ENCODE results near the gene RNF187. TPM values are rescaled to one million over a fixed set of nuclear protein-coding genes. Genes with fewer than 3 reads are reported as not detected.

The RNF187 gene
- total RNA-seq, 1 experiment from 2014 or later, result 63.4 TPM

DNA sequence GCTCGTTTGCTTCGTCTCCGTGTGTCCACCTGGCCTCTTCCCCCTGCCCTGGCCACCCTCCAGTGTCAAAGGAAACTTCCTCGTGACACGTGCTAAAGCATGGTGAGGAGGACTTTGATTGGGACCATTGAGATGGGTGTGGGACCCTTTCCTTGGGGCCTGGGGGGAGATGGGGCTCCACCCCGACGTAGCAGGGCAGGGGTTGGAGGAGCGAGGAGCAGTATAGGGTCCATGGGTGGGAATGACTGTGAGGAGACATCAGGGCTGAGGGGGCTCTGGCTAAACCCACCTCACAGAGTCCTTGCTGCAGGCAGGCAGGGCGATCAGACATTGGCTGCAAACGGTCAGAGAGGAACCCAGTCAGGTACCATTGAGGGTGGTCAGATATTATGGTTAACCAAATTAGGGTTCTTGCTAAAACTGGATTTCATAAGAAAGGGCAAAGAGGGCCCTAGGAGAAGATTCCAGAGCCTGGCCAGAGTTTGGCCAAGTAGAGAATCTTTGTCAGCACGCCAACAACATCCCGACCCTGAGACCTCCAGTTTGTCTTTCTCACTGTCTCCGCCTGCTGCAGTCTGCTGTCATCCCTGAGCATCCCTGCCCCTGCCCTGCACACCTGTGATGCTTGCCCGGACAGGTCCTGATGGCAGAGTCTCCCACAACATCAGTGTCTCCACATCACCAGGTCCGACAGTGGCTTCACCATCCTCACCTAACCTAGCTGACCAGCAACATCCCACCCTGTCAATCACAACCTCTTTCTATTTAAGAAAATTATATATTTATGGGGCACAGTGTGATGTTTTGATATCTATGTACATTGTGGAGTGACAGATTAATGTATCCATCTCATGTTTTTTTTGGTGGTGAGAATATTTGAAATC is 8.0 kb downstream of the RNF187 start:
- Histone ChIP-seq H3K23me2 (ENCODE audit: insufficient read length, low read depth, low read length, poor library complexity, severe bottlenecking) (no peaks in the 10 kb centered on the region), H2AK5ac (ENCODE audit: insufficient read length, low read length) (no peak overlapping the region), H2BK12ac (ENCODE audit: insufficient read length, low read depth, low read length) (no peak overlapping the region), H3K23ac (ENCODE audit: insufficient read length, low read depth, low read length) (no peak overlapping the region), H3K4ac (ENCODE audit: low read depth, low read length) (no peak overlapping the region), H3K9ac (ENCODE audit: extremely low read depth, insufficient read length, low read length) (no peak overlapping the region), H4K91ac (ENCODE audit: insufficient read length, low read depth, low read length) (no peak overlapping the region), H3K4me1 (ENCODE audit: insufficient read depth, low read length) (no peaks in the 10 kb centered on the region), H2AFZ (ENCODE audit: low read length) (no peak overlapping the region), H4K5ac (ENCODE audit: insufficient read length, low read depth, low read length) (no peak overlapping the region), H3K56ac (ENCODE audit: insufficient read length, low read depth, low read length) (no peak overlapping the region), H2BK120ac (ENCODE audit: low read depth, low read length, poor library complexity, severe bottlenecking) (no peak overlapping the region), H3T11ph (ENCODE audit: low read length) (no peak overlapping the region), H3K27me3 (ENCODE audit: insufficient read depth, low read length) (peaks cover 7% of the 10 kb centered on the region), H3K79me2 (ENCODE audit: insufficient read depth, low read length) (no peaks in the 10 kb centered on the region), H3K9me3 (ENCODE audit: control insufficient read depth, low read depth, low read length) (no peaks in the 10 kb centered on the region), H4K8ac (replicated peaks; ENCODE audit: insufficient read length, low read depth, low read length) (no peak overlapping the region), H4K20me1 (ENCODE audit: control insufficient read depth, insufficient read depth, insufficient read length) (no peaks in the 10 kb centered on the region), H2BK20ac (ENCODE audit: low read depth, low read length, poor library complexity, severe bottlenecking) (no peak overlapping the region), H2BK15ac (ENCODE audit: low read depth, low read length) (no peak overlapping the region), H3K14ac (ENCODE audit: insufficient read depth, low read length) (no peak overlapping the region), H3K79me1 (ENCODE audit: insufficient read depth, low read depth, low read length, poor library complexity, severe bottlenecking) (no peaks in the 10 kb centered on the region), H2BK5ac (ENCODE audit: insufficient read length, low read length) (no peak overlapping the region), H3K27ac (ENCODE audit: insufficient read length, low read depth, low read length) (no peak overlapping the region), H3K18ac (ENCODE audit: insufficient read length, low read depth, low read length) (no peak overlapping the region), H3K4me2 (ENCODE audit: insufficient read depth, insufficient read length, low read length) (no peak overlapping the region)
- peaks cover 26 to 39% (median 37%) of the 10 kb centered on the region in 3 experiments for H3K36me3 Mint-ChIP-seq (ENCODE audit: insufficient read depth in 1 of 3, low read depth in 3 of 3)
- TF ChIP-seq CTCF (conservative IDR thresholded peaks at IDR 0.05), result no peak
- WGBS (ENCODE audit: extremely low coverage, insufficient read length, low lambda C conversion rate), result no CpG with 5 or more reads among the region's 15 CpGs
- DNase-seq, result no peak
- peak overlapping the region in 1 of 3 experiments; percentile 37; a peak in 1 of 7 replicates for H3K27ac Mint-ChIP-seq
- H3K4me3 Mint-ChIP-seq, result peak overlapping the region in 1 of 2 experiments; percentile 41; a peak in 2 of 5 replicates
- H3K9me3 Mint-ChIP-seq, result no peaks in the 10 kb centered on the region
- peaks cover 29% of the 10 kb centered on the region for H3K27me3 Mint-ChIP-seq (ENCODE audit: low read depth)
- peaks cover 8 to 14% of the 10 kb centered on the region in 2 experiments for H3K4me1 Mint-ChIP-seq

All from H9 (cell line).